Measurements from ENCODE around the gene MPV17L2. TPM values are rescaled to one million over a fixed set of nuclear protein-coding genes. Genes with fewer than 3 reads are reported as not detected.
"Not testable (repeated sequence)": the region's sequence is repeated elsewhere in the genome, so short reads cannot be mapped to it uniquely, and the experiment has no call there.

Gene MPV17L2
- polyA plus RNA-seq, 3 donors from 2014 or later: 12.2 to 17.7 (median 15.4) TPM

GRCh38 chr19:18203408-18203862, 10.4 kb downstream of the MPV17L2 start:
- Mint-ChIP-seq H3K36me3 (peaks cover 0 to 6% (median 6%) of the 10 kb centered on the region in 3 donors), H3K27ac (peak overlapping the region; percentile 84 to 94 (median 88)), H3K4me1 (peaks cover 24 to 25% of the 10 kb centered on the region in 2 donors), H3K9me3 (no peaks in the 10 kb centered on the region), H3K4me3 (peak overlapping the region; percentile 93 to 98 (median 94)), H3K27me3 (ENCODE audit: low read depth in 3 of 3) (peaks cover 5 to 15% (median 5%) of the 10 kb centered on the region in 3 donors)
- no peak for DNase-seq

- Mint-ChIP-seq H3K27me3 (ENCODE audit: low read depth in 3 of 3) (peaks cover 5 to 15% (median 7%) of the 10 kb centered on the region in 3 donors), H3K9me3 (no peaks in the 10 kb centered on the region), H3K4me1 (peaks cover 24 to 25% of the 10 kb centered on the region in 2 donors), H3K36me3 (peaks cover 0 to 4% (median 3%) of the 10 kb centered on the region in 3 donors), H3K4me3 (peak within 1 kb of the TSS; percentile 94 to 98 (median 95)), H3K27ac (peak within 1 kb of the TSS; percentile 89 to 99 (median 96))
- DNase-seq: peak; percentile 99 to 100 (median 100)
These were observed 10.9 kb downstream of the MPV17L2 start, which contains the start of gene RAB3A for GRCh38 chr19:18203863-18204393. TSS of gene RAB3A (minus strand) at chr19:18204042. CDS start at chr19:18202740, 1,302 bp downstream.

- H3K27ac Mint-ChIP-seq: peak overlapping the region; percentile 89 to 99 (median 96)
- peak overlapping the region; percentile 94 to 98 (median 95) for H3K4me3 Mint-ChIP-seq
- H3K4me1 Mint-ChIP-seq: peaks cover 24 to 25% of the 10 kb centered on the region in 2 donors
- peaks cover 5 to 15% (median 9%) of the 10 kb centered on the region in 3 donors for H3K27me3 Mint-ChIP-seq (ENCODE audit: low read depth in 3 of 3)
- H3K36me3 Mint-ChIP-seq: peaks cover 0 to 3% (median 3%) of the 10 kb centered on the region in 3 donors
- DNase-seq: peak; percentile 9 to 22 (median 14)
- H3K9me3 Mint-ChIP-seq: no peaks in the 10 kb centered on the region
These were observed 11.6 kb downstream of the MPV17L2 start for GRCh38 chr19:18204394-18205199.

GRCh38 chr19:18205200-18205892, 12.3 kb downstream of the MPV17L2 start:
- Mint-ChIP-seq H3K4me1 (peaks cover 24 to 25% of the 10 kb centered on the region in 2 donors), H3K36me3 (peaks cover 0 to 3% (median 0%) of the 10 kb centered on the region in 3 donors), H3K4me3 (peak overlapping the region; percentile 94 to 98 (median 95)), H3K27me3 (ENCODE audit: low read depth in 3 of 3) (peaks cover 5 to 15% (median 13%) of the 10 kb centered on the region in 3 donors), H3K27ac (peak overlapping the region in 5 of 6 donors; percentile 55 to 98 (median 89)), H3K9me3 (no peaks in the 10 kb centered on the region)
- DNase-seq: peak; percentile 37 to 43 (median 41)

GRCh38 chr19:18206018-18206417, 13.0 kb downstream of the MPV17L2 start:
- peaks cover 24 to 25% of the 10 kb centered on the region in 2 donors for H3K4me1 Mint-ChIP-seq
- H3K27me3 Mint-ChIP-seq (ENCODE audit: low read depth in 3 of 3): peaks cover 5 to 15% (median 13%) of the 10 kb centered on the region in 3 donors
- DNase-seq: no peak
- no peak overlapping the region for H3K4me3 Mint-ChIP-seq
- H3K36me3 Mint-ChIP-seq: peaks cover 0 to 3% (median 0%) of the 10 kb centered on the region in 3 donors
- no peaks in the 10 kb centered on the region for H3K9me3 Mint-ChIP-seq
- peak overlapping the region in 2 of 6 donors; percentile 53 to 89 for H3K27ac Mint-ChIP-seq

- Mint-ChIP-seq H3K36me3 (no peaks in the 10 kb centered on the region), H3K9me3 (no peaks in the 10 kb centered on the region), H3K27ac (no peak overlapping the region), H3K27me3 (ENCODE audit: low read depth in 3 of 3) (peaks cover 0 to 13% (median 11%) of the 10 kb centered on the region in 3 donors), H3K4me1 (peaks cover 15 to 20% of the 10 kb centered on the region in 2 donors), H3K4me3 (no peak overlapping the region)
- DNase-seq: peak; percentile 26 to 39 (median 26)
These were observed 15.3 kb downstream of the MPV17L2 start for GRCh38 chr19:18208098-18208951.

GRCh38 chr19:18209912-18210311, 16.9 kb downstream of the MPV17L2 start:
- H3K27ac Mint-ChIP-seq; H3K36me3 Mint-ChIP-seq; H3K4me1 Mint-ChIP-seq; H3K4me3 Mint-ChIP-seq; H3K27me3 Mint-ChIP-seq (ENCODE audit: low read depth in 3 of 3); DNase-seq; H3K9me3 Mint-ChIP-seq: not testable (repeated sequence)

- no peaks in the 10 kb centered on the region for H3K36me3 Mint-ChIP-seq
- no peak for DNase-seq
- H3K27me3 Mint-ChIP-seq (ENCODE audit: low read depth in 3 of 3): peaks cover 0 to 8% (median 3%) of the 10 kb centered on the region in 3 donors
- H3K4me1 Mint-ChIP-seq: no peaks in the 10 kb centered on the region
- no peak overlapping the region for H3K27ac Mint-ChIP-seq
- no peak overlapping the region for H3K4me3 Mint-ChIP-seq
- H3K9me3 Mint-ChIP-seq: no peaks in the 10 kb centered on the region
These were observed 18.7 kb downstream of the MPV17L2 start for GRCh38 chr19:18211683-18212082.

GRCh38 chr19:18214779-18215433, 21.9 kb downstream of the MPV17L2 start:
- Mint-ChIP-seq H3K4me3 (no peak overlapping the region), H3K4me1 (no peaks in the 10 kb centered on the region), H3K9me3 (no peaks in the 10 kb centered on the region), H3K27me3 (ENCODE audit: low read depth in 3 of 3) (peaks cover 3 to 4% (median 3%) of the 10 kb centered on the region in 3 donors), H3K27ac (no peak overlapping the region), H3K36me3 (no peaks in the 10 kb centered on the region)
- DNase-seq: no peak

- Mint-ChIP-seq H3K36me3 (no peaks in the 10 kb centered on the region), H3K27me3 (ENCODE audit: low read depth in 3 of 3) (peaks cover 0 to 15% (median 10%) of the 10 kb centered on the region in 3 donors), H3K4me1 (no peaks in the 10 kb centered on the region), H3K9me3 (no peaks in the 10 kb centered on the region), H3K4me3 (no peak overlapping the region), H3K27ac (no peak overlapping the region)
- no peak for DNase-seq
These were observed 23.8 kb downstream of the MPV17L2 start for GRCh38 chr19:18216789-18217188.

- no peak for DNase-seq
- Mint-ChIP-seq H3K4me1 (no peaks in the 10 kb centered on the region), H3K36me3 (no peaks in the 10 kb centered on the region), H3K27me3 (ENCODE audit: low read depth in 3 of 3) (peaks cover 3 to 18% (median 17%) of the 10 kb centered on the region in 3 donors), H3K4me3 (no peak overlapping the region), H3K27ac (no peak overlapping the region), H3K9me3 (peaks cover 0 to 2% (median 0%) of the 10 kb centered on the region in 6 donors)
These were observed 25.1 kb downstream of the MPV17L2 start for GRCh38 chr19:18218159-18218558.

GRCh38 chr19:18218600-18218999, 25.6 kb downstream of the MPV17L2 start:
- H3K4me3 Mint-ChIP-seq: no peak overlapping the region
- peaks cover 3 to 20% (median 18%) of the 10 kb centered on the region in 3 donors for H3K27me3 Mint-ChIP-seq (ENCODE audit: low read depth in 3 of 3)
- H3K27ac Mint-ChIP-seq: no peak overlapping the region
- H3K36me3 Mint-ChIP-seq: no peaks in the 10 kb centered on the region
- H3K9me3 Mint-ChIP-seq: peaks cover 0 to 2% (median 0%) of the 10 kb centered on the region in 6 donors
- H3K4me1 Mint-ChIP-seq: no peaks in the 10 kb centered on the region
- DNase-seq: no peak

Measured in immature natural killer cell (primary cell).